Measurements from ENCODE around the gene MSI1.

Gene MSI1

DNA sequence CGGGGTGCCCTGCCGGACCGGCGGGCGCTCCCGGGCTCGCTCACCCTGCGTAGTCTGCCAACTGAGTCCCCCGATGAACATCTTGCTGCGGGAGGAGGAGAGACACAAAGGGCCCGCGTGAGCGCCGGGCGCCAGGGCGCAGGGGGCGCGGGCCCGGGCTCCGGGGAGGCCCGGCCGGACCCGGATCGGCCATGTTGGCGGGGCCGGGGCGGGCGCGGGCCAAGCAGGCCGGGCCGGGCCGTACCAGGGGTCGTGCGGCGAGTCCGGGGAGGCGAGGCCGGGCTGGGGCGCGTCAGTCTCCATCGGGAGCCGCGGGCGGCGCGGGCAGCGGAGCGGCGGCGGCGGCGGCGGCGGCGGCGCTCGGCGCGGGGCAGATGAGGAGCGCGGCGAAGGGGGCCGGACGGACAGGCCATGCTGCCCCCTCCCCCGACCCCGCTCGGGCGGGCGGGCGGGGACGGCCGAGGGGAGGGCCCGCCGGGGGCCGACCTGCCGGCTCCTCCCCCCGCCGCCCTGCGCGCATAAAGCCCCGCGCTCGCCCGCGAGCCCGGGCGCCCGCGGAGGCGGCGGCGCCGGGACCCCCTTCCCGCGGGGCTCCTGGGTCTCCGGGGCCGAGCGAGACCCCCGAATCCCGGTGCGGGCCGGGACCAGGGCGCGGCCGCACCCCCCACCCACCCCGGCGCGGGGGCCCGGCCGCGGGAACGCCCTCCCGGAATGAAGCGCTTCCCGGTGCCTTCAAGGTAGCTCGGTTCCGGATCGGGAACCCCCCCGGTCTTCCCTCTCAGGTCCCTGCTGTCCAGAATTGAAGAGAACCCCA lies at the start of gene MSI1:
Gene MSI1, minus strand, starts transcription at position 376 of the 814 bp plus-strand sequence. Its CDS starts 73 bp downstream, at position 303.
- H3K36me3 Mint-ChIP-seq (ENCODE audit: low read depth): peaks cover 16% of the 10 kb centered on the region
- H3K4me3 Mint-ChIP-seq: peak within 1 kb of the TSS; percentile 94 to 96 (median 95)
- peaks cover 26% of the 10 kb centered on the region for H3K4me1 Mint-ChIP-seq
- peak within 1 kb of the TSS; percentile 57 to 96 (median 88) for H3K27ac Mint-ChIP-seq
- TF ChIP-seq, protein P1, sequence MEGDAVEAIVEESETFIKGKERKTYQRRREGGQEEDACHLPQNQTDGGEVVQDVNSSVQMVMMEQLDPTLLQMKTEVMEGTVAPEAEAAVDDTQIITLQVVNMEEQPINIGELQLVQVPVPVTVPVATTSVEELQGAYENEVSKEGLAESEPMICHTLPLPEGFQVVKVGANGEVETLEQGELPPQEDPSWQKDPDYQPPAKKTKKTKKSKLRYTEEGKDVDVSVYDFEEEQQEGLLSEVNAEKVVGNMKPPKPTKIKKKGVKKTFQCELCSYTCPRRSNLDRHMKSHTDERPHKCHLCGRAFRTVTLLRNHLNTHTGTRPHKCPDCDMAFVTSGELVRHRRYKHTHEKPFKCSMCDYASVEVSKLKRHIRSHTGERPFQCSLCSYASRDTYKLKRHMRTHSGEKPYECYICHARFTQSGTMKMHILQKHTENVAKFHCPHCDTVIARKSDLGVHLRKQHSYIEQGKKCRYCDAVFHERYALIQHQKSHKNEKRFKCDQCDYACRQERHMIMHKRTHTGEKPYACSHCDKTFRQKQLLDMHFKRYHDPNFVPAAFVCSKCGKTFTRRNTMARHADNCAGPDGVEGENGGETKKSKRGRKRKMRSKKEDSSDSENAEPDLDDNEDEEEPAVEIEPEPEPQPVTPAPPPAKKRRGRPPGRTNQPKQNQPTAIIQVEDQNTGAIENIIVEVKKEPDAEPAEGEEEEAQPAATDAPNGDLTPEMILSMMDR (IDR thresholded peaks at IDR 0.05; ENCODE audit: unreplicated experiment in 3 of 3): no peak
- peaks cover 61% of the 10 kb centered on the region for H3K27me3 Mint-ChIP-seq (ENCODE audit: low read depth)
- H3K9me3 Mint-ChIP-seq: no peaks in the 10 kb centered on the region

DNA sequence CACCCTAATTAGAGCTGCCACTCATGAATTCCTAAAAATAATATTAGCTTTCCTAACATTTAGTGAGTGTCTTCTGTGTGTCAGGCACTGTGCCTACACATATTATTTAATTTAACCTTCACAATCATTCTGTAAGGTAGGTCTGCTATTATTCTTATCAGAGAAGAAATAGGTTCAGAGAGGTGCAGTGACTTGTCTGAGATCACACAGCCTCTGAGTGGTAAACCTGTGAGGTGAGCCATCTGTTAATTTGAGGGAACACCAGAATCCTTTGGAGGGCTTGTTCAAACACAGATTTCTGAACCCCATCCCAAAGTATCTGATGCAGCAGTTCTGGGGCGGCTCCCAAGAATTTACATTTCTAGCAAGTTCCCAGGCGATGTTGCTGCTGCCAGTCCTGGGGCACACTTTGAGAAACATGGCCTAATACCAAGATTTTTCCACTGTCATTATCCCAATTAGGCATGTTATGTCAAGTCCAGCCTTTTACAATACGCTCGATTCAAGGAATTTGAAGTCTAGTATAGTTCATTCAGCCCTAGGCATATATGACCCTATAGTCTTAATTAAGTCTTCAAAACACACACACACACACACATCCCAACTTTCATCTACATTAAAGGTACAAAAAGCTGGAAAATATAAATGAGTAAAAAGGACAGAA lies 49.1 kb upstream of the MSI1 start:
- H3K9me3 Mint-ChIP-seq: no peaks in the 10 kb centered on the region
- no peaks in the 10 kb centered on the region for H3K27me3 Mint-ChIP-seq (ENCODE audit: low read depth)
- H3K36me3 Mint-ChIP-seq (ENCODE audit: low read depth): no peaks in the 10 kb centered on the region
- peak overlapping the region in 1 of 3 experiments; percentile 48 for H3K27ac Mint-ChIP-seq
- H3K4me1 Mint-ChIP-seq: peaks cover 12% of the 10 kb centered on the region
- no peak overlapping the region for H3K4me3 Mint-ChIP-seq
- TF ChIP-seq, protein P1 (IDR thresholded peaks at IDR 0.05; ENCODE audit: unreplicated experiment in 3 of 3): no peak

DNA sequence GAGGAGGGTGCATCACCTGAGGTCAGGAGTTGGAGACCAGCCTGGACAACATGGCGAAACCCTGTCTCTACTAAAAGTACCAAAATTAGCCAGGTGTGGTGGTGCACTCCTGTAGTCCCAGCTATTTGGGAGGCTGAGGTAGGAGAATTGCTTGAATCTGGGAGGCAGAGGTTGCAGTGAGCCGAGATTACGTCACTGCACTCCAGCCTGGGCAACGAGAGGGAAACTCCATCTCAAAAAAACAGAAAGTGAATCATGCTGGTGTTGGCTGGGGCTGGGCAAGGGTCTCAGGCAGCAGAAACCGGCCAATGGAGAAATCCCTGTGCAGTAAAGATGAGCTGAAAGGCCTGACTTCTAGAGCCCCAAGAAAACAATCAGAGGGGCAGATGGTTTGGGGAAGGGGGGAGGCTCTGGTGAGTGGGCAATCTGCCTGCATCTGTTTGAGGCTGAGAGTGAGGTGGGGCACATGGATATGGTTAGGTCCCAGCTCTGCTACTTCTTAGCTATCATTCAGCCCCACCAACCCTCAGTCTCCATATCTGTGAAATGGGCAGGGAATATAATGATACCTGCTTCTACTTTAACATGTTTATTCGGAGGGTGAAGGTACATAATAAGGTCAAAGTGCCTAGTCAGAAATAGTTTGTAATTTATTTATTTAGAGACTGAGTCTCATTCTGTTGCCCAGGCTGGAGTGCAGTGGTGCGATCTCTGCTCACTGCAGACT lies 47.7 kb upstream of the MSI1 start:
- H3K27me3 Mint-ChIP-seq (ENCODE audit: low read depth): no peaks in the 10 kb centered on the region
- H3K9me3 Mint-ChIP-seq: no peaks in the 10 kb centered on the region
- peaks cover 18% of the 10 kb centered on the region for H3K4me1 Mint-ChIP-seq
- TF ChIP-seq, protein P1 (IDR thresholded peaks at IDR 0.05; ENCODE audit: unreplicated experiment in 3 of 3): no peak
- H3K4me3 Mint-ChIP-seq: no peak overlapping the region
- no peaks in the 10 kb centered on the region for H3K36me3 Mint-ChIP-seq (ENCODE audit: low read depth)
- H3K27ac Mint-ChIP-seq: peak overlapping the region in 1 of 3 experiments; percentile 33

DNA sequence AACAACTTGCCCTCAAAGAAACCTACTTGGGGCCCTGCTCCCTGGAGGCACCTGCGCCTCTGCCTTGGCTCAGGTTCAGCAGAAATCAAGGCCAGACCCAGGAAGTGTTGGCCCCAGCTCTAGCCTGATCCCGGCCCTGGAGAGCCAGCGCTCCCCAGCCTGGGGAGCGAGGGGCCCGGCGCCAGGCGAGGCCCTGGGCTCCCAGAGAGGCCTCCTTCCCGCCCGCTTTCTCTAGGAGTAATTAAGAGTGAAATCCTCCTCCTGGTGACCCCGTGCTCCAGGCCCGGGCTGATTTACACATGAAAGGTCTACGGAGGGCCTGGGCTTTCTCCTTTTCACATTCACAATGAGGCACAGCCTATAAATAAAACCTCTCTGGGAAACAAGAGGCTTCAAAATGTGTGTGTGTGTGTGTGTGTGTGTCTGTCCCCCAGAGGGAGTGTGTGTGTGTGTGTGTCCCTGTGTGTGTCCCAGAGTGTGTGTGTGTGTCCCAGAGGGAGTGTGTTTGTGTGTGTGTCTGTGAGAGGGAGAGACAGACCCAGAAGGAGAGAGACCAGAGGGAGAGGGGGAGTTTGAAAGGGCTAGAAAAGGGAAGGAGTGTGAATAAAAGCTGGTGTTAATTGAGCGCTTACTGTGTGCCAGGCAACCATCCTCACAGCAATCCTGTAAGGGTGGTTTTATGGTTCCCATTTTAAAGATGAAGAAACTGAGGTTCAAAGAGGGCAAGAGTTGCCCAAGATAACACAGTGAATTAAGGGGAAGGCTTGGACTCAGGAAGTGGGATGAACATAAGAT lies 45.1 kb upstream of the MSI1 start:
- peak overlapping the region; percentile 87 to 97 (median 95) for H3K27ac Mint-ChIP-seq
- H3K36me3 Mint-ChIP-seq (ENCODE audit: low read depth): no peaks in the 10 kb centered on the region
- H3K4me1 Mint-ChIP-seq: peaks cover 18% of the 10 kb centered on the region
- H3K4me3 Mint-ChIP-seq: peak overlapping the region; percentile 6 to 22 (median 11)
- H3K9me3 Mint-ChIP-seq: no peaks in the 10 kb centered on the region
- H3K27me3 Mint-ChIP-seq (ENCODE audit: low read depth): no peaks in the 10 kb centered on the region
- TF ChIP-seq, protein P1 (IDR thresholded peaks at IDR 0.05; ENCODE audit: unreplicated experiment in 3 of 3): no peak

DNA sequence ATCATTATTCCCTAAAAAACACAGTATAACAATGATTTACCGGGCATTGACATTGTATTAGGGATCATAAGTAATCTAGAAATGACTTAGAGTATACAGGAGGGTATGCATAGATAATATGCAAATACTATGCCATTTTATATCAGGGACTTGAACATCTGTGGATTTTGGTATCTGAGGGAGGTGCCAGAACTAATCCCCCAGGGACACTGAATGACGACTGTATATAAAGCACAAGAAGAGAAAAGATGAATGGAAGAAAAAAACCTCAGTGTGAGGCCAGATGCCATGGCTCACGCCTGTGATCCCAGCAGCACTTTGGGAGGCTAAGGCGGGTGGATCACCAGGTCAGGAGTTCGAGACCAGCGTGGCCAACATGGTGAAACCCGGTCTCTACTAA lies 43.5 kb upstream of the MSI1 start:
- Mint-ChIP-seq H3K36me3 (ENCODE audit: low read depth) (no peaks in the 10 kb centered on the region), H3K27ac (peak overlapping the region; percentile 8 to 85 (median 71)), H3K9me3 (no peaks in the 10 kb centered on the region), H3K4me3 (no peak overlapping the region), H3K4me1 (peaks cover 18% of the 10 kb centered on the region), H3K27me3 (ENCODE audit: low read depth) (no peaks in the 10 kb centered on the region)
- TF ChIP-seq, protein P1 (IDR thresholded peaks at IDR 0.05; ENCODE audit: unreplicated experiment in 3 of 3): no peak

All from nephron (organoid).